Measurements from ENCODE around the gene GPR161.

- no peak for TF ChIP-seq CTCF (conservative IDR thresholded peaks at IDR 0.05; ENCODE audit: low read depth, low read length)
- no peak for TF ChIP-seq EZH2 (IDR thresholded peaks at IDR 0.05; ENCODE audit: low read length, unreplicated experiment)
- no peak for TF ChIP-seq EZH2phosphoT487 (IDR thresholded peaks at IDR 0.05; ENCODE audit: borderline replicate concordance, low read length)
These were observed 23.2 kb upstream of the GPR161 start for GRCh38 chr1:168159979-168160378.

Data from PC-3 (cell line).